HEK293 (cell line): ENCODE results near the gene DIDO1.

Experiments
- CTCF ChIA-PET: fragments of 350-600 bp; formaldehyde crosslinking; extraction: SDS; loops from one replicate; lab custom pipeline; 2021; ENCODE audit warnings: antibody characterized with exemption; lab: Yijun Ruan, JAX
- POLR2A ChIA-PET: fragments of 300-600 bp; formaldehyde crosslinking; extraction: SDS; loops from one replicate; lab custom pipeline; 2020; ENCODE audit warnings: antibody characterized with exemption, inconsistent platforms; lab: Yijun Ruan, JAX
- H3K27ac ChIP-seq: fragments of 200-500 bp; sonication (Bioruptor generic); 2 replicates; pipeline ENCODE4 v1.5.1; 2014; ENCODE audit warnings: low read depth, low read length, control low read depth, inconsistent platforms; ENCODE audit errors: extremely low read depth
- H3K36me3 ChIP-seq, 2 experiments: fragments of 200-500 bp in 1 of 2; sonication (Bioruptor generic) in 1 of 2; 1 replicate in 1 of 2; 2 replicates in 1 of 2; pipeline ENCODE4 v1.5.1; 2014 to 2017; ENCODE audit warnings: inconsistent platforms in 2 of 2, low read length in 2 of 2; ENCODE audit not compliant: control insufficient read depth in 2 of 2, insufficient read depth in 1 of 2
- H3K4me1 ChIP-seq: fragments of 200-500 bp; sonication (Bioruptor generic); 2 replicates; pipeline ENCODE4 v1.5.1; 2014; ENCODE audit warnings: mild to moderate bottlenecking, low read length, inconsistent platforms; ENCODE audit not compliant: control insufficient read depth, insufficient read depth
- H3K4me3 ChIP-seq: 2 replicates; pipeline ENCODE4 v1.5.1; 2011; ENCODE audit warnings: low read depth, mild to moderate bottlenecking, control low read depth, low read length, moderate library complexity
- H3K9me3 ChIP-seq: fragments of 200-500 bp; sonication (Bioruptor generic); 2 replicates; pipeline ENCODE4 v1.5.1; 2014; ENCODE audit warnings: low read depth, low read length, inconsistent platforms; ENCODE audit not compliant: control insufficient read depth, insufficient read depth
- KLF10 ChIP-seq: fragments of 450-650 bp; IDR thresholded peaks from 2 replicates; pipeline ENCODE4 v1.5.1; 2018; ENCODE audit warnings: missing biosample characterization, mild to moderate bottlenecking, missing genetic modification characterization
- PBX3 ChIP-seq: sonication (generic); formaldehyde crosslinking; IDR thresholded peaks from 2 replicates; pipeline ENCODE4 v1.8.1; 2022; ENCODE audit warnings: mild to moderate bottlenecking, moderate library complexity, missing genetic modification reagents
- ZIC2 ChIP-seq: fragments of 450-650 bp; formaldehyde crosslinking; IDR thresholded peaks from 2 replicates; pipeline ENCODE4 v1.5.1; 2016; ENCODE audit warnings: missing biosample characterization, missing genetic modification characterization
- ZNF202 ChIP-seq: fragments of 450-650 bp; formaldehyde crosslinking; IDR thresholded peaks from 2 replicates; pipeline ENCODE4 v1.5.1; 2016; ENCODE audit warnings: missing biosample characterization, missing genetic modification characterization, borderline replicate concordance
- ZNF24 ChIP-seq: fragments of 450-650 bp; formaldehyde crosslinking; IDR thresholded peaks from 2 replicates; pipeline ENCODE4 v1.5.1; 2016; ENCODE audit warnings: missing biosample characterization, missing genetic modification characterization
- ZNF302 ChIP-seq: fragments of 450-650 bp; formaldehyde crosslinking; IDR thresholded peaks from 2 replicates; pipeline ENCODE4 v1.5.1; 2016; ENCODE audit warnings: missing biosample characterization, missing genetic modification characterization, low read depth
- ZNF366 ChIP-seq: fragments of 450-650 bp; formaldehyde crosslinking; conservative IDR thresholded peaks from 2 replicates; pipeline ENCODE4 v1.5.1; 2016; ENCODE audit warnings: missing biosample characterization, missing genetic modification characterization
- ZNF600 ChIP-seq: fragments of 450-650 bp; formaldehyde crosslinking; IDR thresholded peaks from 2 replicates; pipeline ENCODE4 v1.5.1; 2016; ENCODE audit warnings: missing biosample characterization, missing genetic modification characterization
- ZSCAN5A ChIP-seq: fragments of 450-650 bp; formaldehyde crosslinking; IDR thresholded peaks from 2 replicates; pipeline ENCODE4 v1.5.1; 2016; ENCODE audit warnings: missing biosample characterization, missing genetic modification characterization
- TF ChIP-seq, protein P1 (sequence below): fragments of 450-650 bp; formaldehyde crosslinking; IDR thresholded peaks from 2 replicates; pipeline ENCODE4 v1.5.1; 2017; ENCODE audit warnings: missing biosample characterization, missing genetic modification characterization
- TF ChIP-seq, protein P2 (sequence below): fragments of 450-650 bp; formaldehyde crosslinking; IDR thresholded peaks from 2 replicates; pipeline ENCODE4 v1.5.1; 2016; ENCODE audit warnings: missing biosample characterization, missing genetic modification characterization

Gene DIDO1

GRCh38 chr20:62895539-62895938 is 30.8 kb downstream of the DIDO1 start (continued):
- TF ChIP-seq, protein P1, sequence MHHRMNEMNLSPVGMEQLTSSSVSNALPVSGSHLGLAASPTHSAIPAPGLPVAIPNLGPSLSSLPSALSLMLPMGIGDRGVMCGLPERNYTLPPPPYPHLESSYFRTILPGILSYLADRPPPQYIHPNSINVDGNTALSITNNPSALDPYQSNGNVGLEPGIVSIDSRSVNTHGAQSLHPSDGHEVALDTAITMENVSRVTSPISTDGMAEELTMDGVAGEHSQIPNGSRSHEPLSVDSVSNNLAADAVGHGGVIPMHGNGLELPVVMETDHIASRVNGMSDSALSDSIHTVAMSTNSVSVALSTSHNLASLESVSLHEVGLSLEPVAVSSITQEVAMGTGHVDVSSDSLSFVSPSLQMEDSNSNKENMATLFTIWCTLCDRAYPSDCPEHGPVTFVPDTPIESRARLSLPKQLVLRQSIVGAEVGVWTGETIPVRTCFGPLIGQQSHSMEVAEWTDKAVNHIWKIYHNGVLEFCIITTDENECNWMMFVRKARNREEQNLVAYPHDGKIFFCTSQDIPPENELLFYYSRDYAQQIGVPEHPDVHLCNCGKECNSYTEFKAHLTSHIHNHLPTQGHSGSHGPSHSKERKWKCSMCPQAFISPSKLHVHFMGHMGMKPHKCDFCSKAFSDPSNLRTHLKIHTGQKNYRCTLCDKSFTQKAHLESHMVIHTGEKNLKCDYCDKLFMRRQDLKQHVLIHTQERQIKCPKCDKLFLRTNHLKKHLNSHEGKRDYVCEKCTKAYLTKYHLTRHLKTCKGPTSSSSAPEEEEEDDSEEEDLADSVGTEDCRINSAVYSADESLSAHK (tag by site-specific recombination) = no peak
- TF ChIP-seq, protein P2, sequence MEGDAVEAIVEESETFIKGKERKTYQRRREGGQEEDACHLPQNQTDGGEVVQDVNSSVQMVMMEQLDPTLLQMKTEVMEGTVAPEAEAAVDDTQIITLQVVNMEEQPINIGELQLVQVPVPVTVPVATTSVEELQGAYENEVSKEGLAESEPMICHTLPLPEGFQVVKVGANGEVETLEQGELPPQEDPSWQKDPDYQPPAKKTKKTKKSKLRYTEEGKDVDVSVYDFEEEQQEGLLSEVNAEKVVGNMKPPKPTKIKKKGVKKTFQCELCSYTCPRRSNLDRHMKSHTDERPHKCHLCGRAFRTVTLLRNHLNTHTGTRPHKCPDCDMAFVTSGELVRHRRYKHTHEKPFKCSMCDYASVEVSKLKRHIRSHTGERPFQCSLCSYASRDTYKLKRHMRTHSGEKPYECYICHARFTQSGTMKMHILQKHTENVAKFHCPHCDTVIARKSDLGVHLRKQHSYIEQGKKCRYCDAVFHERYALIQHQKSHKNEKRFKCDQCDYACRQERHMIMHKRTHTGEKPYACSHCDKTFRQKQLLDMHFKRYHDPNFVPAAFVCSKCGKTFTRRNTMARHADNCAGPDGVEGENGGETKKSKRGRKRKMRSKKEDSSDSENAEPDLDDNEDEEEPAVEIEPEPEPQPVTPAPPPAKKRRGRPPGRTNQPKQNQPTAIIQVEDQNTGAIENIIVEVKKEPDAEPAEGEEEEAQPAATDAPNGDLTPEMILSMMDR (tag by site-specific recombination) = no peak
- TF ChIP-seq ZNF202 (tag by site-specific recombination) = no peak

DNA sequence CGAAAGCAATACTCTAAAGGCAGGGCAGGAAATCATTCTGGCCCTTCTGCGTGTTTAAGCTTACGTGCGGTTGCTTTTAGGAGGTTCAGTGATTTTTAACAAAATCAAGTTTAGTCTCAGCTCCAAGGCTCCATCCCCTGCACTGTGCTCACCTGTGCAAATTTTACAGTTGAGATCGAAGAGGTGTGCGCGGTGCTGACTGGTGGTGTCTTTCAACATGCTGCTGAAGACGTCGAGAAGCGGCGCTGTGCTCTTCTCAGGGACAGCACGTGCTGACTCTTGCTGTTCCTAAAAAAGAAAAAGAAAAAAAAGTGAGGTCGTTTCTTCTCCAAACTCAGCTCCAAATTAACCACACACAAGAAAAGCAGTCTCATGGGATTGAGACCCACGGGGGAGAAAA is 32.0 kb downstream of the DIDO1 start:
- H3K36me3 ChIP-seq = peaks cover 9 to 85% of the 10 kb centered on the region in 2 experiments; a peak in 2 of 3 replicates
- ChIA-PET CTCF (interaction anchor here (0.6 to 2.7 kb wide), 6 partner anchors 13 to 271 kb away, joined by 3 to 14 read pairs (median 4); no protein-coding TSS in a partner anchor), POLR2A (no interaction called here)
- H3K4me3 ChIP-seq = no peak overlapping the region
- TF ChIP-seq ZNF302 (no peak), ZSCAN5A (tag by site-specific recombination) (no peak), ZNF24 (no peak), ZNF366 (tag by site-specific recombination) (no peak), KLF10 (tag by site-specific recombination) (no peak), ZIC2 (tag by site-specific recombination) (no peak)
- no peaks in the 10 kb centered on the region for H3K9me3 ChIP-seq
- H3K27ac ChIP-seq = no peak overlapping the region
- no peaks in the 10 kb centered on the region for H3K4me1 ChIP-seq

DNA sequence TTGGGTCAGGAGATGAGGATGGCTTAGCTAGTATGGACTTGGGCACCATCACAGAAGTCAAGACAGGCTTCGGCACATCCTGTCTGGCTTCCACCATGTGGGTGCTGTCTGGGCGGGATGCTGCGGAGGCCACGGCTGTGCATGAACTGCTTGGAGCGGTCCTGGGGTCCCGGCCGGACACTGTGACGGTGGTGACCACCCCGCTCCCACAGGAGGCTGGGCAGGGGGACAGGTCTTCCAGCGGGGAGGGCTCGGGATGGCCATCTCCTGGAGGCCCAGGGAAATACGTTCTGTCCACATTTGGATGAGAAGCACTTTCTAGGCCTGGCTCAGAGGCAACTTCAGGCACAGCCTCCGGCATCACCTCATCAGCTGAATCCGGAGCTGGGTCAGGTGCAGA is 32.6 kb downstream of the DIDO1 start:
- H3K36me3 ChIP-seq = peaks cover 9 to 90% of the 10 kb centered on the region in 2 experiments; a peak in 2 of 3 replicates
- H3K9me3 ChIP-seq = no peaks in the 10 kb centered on the region
- no peak overlapping the region for H3K27ac ChIP-seq
- ChIA-PET CTCF (interaction anchor here (0.6 to 2.7 kb wide), 4 partner anchors 14 to 71 kb away, joined by 3 to 14 read pairs (median 4); no protein-coding TSS in a partner anchor), POLR2A (no interaction called here)
- TF ChIP-seq ZNF600 (peak; percentile 74), PBX3 (CRISPR knock-in tag) (no peak)
- no peaks in the 10 kb centered on the region for H3K4me1 ChIP-seq
- H3K4me3 ChIP-seq = no peak overlapping the region
